Esophagus squamous epithelium (tissue), 5 donors: ENCODE results near the gene GAMT. TPM values are rescaled to one million over a fixed set of nuclear protein-coding genes. Genes with fewer than 3 reads are reported as not detected.

Experiments used
- DNase-seq: peaks from one replicate; lab custom pipeline; 2025; lab: John Stamatoyannopoulos, UW
- H3K27ac ChIP-seq, 4 donors: fragments of 200-600 bp; sonication (generic); one replicate each; pipeline ENCODE4 v1.5.1; 2016 to 2019; ENCODE audit warnings: mild to moderate bottlenecking in 1 of 4
- H3K27me3 ChIP-seq, 4 donors: fragments of 200-600 bp; sonication (generic); 1 replicate in 3 of 4; 2 replicates in 1 of 4; pipeline versions ENCODE4 v1.5.1 to v1.6.0; 2017 to 2021; ENCODE audit warnings: antibody characterized with exemption in 1 of 4
- H3K36me3 ChIP-seq, 3 donors: fragments of 200-600 bp; sonication (generic); one replicate each; pipeline ENCODE4 v1.5.1; 2016 to 2019
- H3K4me1 ChIP-seq, 3 donors: fragments of 200-600 bp; sonication (generic); one replicate each; pipeline ENCODE4 v1.5.1; 2017 to 2019
- H3K4me3 ChIP-seq, 4 donors: fragments of 200-600 bp; sonication (generic); 1 replicate in 3 of 4; 2 replicates in 1 of 4; pipeline ENCODE4 v1.5.1; 2016 to 2019; ENCODE audit warnings: mild to moderate bottlenecking in 2 of 4, moderate library complexity in 1 of 4
- H3K9me3 ChIP-seq, 3 donors: fragments of 200-600 bp; sonication (generic); one replicate each; pipeline ENCODE4 v1.5.1; 2016 to 2019
- POLR2A ChIP-seq, 4 donors: fragments of 450-650 bp; IDR thresholded peaks; one replicate each; pipeline ENCODE4 v1.6.1; 2017; ENCODE audit warnings: antibody characterized with exemption in 4 of 4, mild to moderate bottlenecking in 4 of 4, moderate library complexity in 3 of 4
- WGBS, 2 donors: methylation state at CpG; one replicate each; pipeline ENCODE4 v1.1.5; 2018; 5-methylcytosine and 5-hydroxymethylcytosine counted together
- intact Hi-C: fragments of 100-400 bp; cut with DNase I; formaldehyde crosslinking; loops from one replicate; pipeline ENCODE4 v1.15.0; 2022
- total RNA-seq, 4 donors: library from RNA; depleted of rRNA; stranded (reverse); fragments of >200 nt; gene quantifications; one replicate each; pipeline ENCODE4 v1.1.0, GENCODE V29; 2016
- TF ChIP-seq, protein P1 (sequence below), 6 experiments: fragments of 450-650 bp in 4 of 6; fragments of 200-600 bp in 2 of 6; sonication (generic) in 2 of 6; IDR thresholded peaks; one replicate each; pipeline ENCODE4 v1.5.1; 2016 to 2019; ENCODE audit warnings: antibody characterized with exemption in 6 of 6, mild to moderate bottlenecking in 4 of 6, moderate library complexity in 4 of 6
- donor health status: DM: yes; HTN: yes; CAD: no.

The GAMT gene
- total RNA-seq, 4 donors from 2014 or later = 2.4 to 40.0 (median 13.1) TPM

DNA sequence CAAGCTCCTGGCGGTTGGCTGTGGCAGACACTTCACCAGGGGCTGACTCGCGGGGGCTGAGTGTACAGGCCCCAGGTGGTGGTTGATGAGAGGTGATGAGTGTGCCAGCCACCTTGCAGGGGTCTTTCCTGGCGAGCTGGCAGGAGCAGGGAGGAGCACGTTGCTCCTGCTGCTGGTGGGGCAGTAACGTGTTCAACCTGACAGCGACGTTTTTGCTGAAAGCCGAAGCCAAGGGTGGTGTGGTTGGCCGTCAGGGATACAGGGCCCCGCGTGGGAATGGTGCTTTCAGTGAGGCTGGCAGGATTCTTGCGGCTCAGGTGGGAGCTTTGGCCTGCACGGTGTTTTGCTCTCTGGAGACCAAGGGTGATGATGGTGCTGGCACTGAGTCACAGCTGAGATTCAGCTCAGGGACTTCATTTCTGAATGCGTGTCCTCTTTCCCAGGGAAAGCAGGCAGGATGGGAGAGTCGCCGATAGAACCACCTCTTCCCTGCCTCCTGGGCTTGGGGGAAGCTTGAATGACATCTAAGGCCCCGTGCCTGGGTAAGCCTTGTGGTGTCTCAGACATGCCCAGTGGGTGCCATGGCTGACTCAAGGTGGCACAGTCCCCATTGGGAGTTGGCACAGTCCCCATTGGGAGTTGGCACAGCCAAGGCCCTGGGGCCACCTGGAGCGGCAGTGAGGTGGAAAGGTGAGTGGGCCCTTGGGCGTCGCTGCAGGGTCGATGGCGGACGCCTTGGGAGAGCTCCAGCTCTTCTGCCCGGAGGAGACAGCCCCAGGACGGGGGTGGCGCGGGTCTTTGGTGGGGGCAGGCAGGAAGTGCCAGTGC is 14.9 kb upstream of the GAMT start:
- peak overlapping the region; percentile 85 to 98 (median 93) for H3K27ac ChIP-seq
- intact Hi-C loops = no loop called here
- no peak for DNase-seq
- no peaks in the 10 kb centered on the region for H3K9me3 ChIP-seq
- peaks cover 16 to 63% (median 18%) of the 10 kb centered on the region in 3 donors for H3K36me3 ChIP-seq
- no peak for TF ChIP-seq POLR2A (IDR thresholded peaks at IDR 0.05)
- TF ChIP-seq, protein P1, sequence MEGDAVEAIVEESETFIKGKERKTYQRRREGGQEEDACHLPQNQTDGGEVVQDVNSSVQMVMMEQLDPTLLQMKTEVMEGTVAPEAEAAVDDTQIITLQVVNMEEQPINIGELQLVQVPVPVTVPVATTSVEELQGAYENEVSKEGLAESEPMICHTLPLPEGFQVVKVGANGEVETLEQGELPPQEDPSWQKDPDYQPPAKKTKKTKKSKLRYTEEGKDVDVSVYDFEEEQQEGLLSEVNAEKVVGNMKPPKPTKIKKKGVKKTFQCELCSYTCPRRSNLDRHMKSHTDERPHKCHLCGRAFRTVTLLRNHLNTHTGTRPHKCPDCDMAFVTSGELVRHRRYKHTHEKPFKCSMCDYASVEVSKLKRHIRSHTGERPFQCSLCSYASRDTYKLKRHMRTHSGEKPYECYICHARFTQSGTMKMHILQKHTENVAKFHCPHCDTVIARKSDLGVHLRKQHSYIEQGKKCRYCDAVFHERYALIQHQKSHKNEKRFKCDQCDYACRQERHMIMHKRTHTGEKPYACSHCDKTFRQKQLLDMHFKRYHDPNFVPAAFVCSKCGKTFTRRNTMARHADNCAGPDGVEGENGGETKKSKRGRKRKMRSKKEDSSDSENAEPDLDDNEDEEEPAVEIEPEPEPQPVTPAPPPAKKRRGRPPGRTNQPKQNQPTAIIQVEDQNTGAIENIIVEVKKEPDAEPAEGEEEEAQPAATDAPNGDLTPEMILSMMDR (IDR thresholded peaks at IDR 0.05) = no peak
- H3K4me3 ChIP-seq = peak overlapping the region in 2 of 4 donors; percentile 18 to 50
- H3K4me1 ChIP-seq = peaks cover 57 to 78% (median 57%) of the 10 kb centered on the region in 3 donors
- 29 to 45% methylated on average over 8 to 18 of the region's 28 CpGs for WGBS, 2 donors
- no peaks in the 10 kb centered on the region for H3K27me3 ChIP-seq

DNA sequence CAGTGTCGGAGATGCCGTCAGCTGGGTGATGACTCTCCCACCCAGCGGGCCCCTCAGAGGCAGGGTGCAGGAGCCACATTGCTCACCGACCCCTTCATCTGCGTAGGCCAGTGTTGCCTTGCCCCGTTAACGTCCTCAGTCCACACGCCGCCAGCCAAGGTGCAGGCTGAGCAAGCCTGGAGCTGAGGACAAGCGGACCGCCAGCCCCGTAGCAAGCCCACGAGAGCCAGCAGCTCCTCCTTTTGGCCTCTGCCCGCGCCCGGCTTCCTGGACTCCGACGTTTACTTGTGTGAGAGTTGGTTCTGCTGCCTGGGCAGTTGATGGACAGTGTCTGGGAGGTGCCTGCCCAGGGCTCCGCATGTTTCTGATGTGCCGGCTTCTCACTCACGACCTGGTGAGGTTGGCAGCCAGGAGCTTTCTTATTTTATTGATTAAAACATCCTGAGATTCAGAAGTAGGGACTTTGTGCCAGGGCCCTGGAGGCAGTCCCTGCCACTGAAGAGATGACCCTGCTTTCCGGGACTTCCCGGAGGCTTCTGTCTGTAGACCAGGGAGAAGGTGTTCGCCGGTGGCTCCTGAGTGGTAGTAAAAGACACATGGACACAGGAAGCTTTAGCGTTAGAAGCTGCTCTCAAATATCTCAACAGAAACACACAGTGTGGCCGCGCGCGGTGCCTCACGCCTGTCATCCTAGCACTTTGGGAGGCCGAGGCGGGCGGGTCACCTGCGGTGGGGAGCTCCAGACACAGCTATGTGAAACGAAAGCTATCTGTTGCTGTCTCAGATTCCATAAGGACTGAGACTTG is 11.9 kb upstream of the GAMT start:
- DNase-seq = no peak
- peak overlapping the region; percentile 40 to 98 (median 89) for H3K27ac ChIP-seq

DNA sequence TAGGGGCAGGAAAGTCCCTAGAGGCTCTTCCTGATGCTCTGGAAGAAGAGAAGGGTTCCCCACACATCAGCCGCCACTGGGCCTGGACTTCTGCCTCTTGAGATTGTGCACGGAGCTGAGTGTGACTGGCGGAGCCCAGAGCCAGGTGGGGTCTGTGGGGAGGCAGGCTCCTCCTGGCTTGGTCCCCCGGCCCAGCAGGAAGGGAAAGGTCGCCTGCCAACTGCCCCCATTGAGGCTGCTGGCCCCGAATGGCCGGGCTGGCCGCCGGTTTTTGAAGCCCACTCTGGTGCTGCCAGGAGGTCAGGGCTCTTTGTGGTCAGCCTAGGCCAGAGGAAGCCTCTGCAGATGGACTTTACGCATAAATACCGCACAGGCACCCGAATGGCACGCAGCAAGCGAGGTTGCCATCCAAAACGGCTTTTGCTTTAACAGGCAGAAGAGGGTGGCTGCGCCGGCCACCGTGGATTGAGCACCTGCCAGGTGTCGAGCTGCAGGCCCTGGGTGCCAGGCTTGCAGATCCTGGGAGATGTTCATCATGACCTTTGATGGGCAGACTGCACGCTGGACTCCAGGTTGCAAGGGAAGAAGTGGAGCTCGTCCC is 11.1 kb upstream of the GAMT start:
- TF ChIP-seq POLR2A (IDR thresholded peaks at IDR 0.05) = no peak
- TF ChIP-seq, protein P1 (IDR thresholded peaks at IDR 0.05) = no peak
- 70% methylated on average over 9 of the region's 21 CpGs; no CpG with 5 or more reads in 1 of the 2 donors for WGBS, 2 donors
- Histone ChIP-seq H3K36me3 (peaks cover 0 to 25% (median 0%) of the 10 kb centered on the region in 3 donors), H3K27ac (peak overlapping the region; percentile 5 to 100 (median 78)), H3K27me3 (no peaks in the 10 kb centered on the region), H3K4me1 (peaks cover 79 to 90% (median 82%) of the 10 kb centered on the region in 3 donors), H3K9me3 (no peaks in the 10 kb centered on the region), H3K4me3 (no peak overlapping the region)
- DNase-seq = no peak
- intact Hi-C loops = no loop called here

More for the DNA sequence above, 11.9 kb upstream of the GAMT start:
- 65 to 73% methylated on average over 29 to 30 of the region's 36 CpGs for WGBS, 2 donors
- Histone ChIP-seq H3K27me3 (no peaks in the 10 kb centered on the region), H3K9me3 (no peaks in the 10 kb centered on the region), H3K4me1 (peaks cover 81 to 98% (median 82%) of the 10 kb centered on the region in 3 donors), H3K4me3 (no peak overlapping the region), H3K36me3 (peaks cover 0 to 33% (median 0%) of the 10 kb centered on the region in 3 donors)
- intact Hi-C loops = no loop called here
- TF ChIP-seq, protein P1 (IDR thresholded peaks at IDR 0.05) = no peak
- no peak for TF ChIP-seq POLR2A (IDR thresholded peaks at IDR 0.05)

DNA sequence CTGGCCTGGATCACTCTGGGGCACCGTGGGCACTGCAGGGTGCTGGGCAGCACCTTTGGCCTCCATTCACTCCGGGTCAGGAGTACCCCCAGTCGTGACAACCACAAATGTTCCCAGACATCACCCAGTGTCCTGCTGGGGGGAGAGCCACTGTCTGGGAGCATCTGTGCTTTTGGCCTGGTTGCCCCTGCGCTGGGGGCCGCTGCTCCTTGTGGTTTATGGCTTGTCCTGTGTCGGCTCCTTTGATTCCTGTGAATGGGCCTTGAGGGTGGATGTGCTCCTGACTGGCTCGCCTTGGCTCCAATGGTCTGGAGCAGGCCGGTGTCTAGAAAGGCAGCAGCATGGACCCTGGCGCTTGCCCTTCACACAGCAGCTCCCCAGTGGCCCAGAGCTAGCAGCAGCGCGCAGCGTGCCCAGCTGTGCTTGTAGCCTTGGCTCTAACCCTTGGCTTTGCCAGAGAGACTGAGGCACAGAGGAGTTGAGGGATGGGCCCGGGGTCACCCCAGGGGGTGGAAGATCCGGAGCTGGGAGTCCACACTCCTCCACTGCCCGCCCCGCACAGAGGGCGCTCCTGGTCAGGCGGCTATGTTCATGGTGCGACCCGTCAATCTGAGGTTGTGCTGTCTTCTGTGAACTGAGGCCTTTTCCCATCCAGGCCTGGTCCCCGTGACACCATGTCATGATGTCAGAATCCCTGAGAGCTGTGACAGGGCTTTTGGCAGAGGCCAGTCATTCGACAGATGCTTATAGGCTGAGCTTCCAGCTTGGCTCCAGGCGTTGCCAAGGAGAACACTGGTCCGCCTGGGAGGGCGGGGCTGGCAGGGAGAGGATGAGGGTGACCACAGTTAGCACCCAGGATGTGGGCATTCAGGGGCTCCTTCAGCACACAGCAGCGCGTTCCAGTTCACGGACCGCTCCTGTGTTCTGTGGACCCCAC is 10.2 kb upstream of the GAMT start:
- peaks cover 73 to 87% (median 77%) of the 10 kb centered on the region in 3 donors for H3K4me1 ChIP-seq
- peaks cover 0 to 21% (median 0%) of the 10 kb centered on the region in 3 donors for H3K36me3 ChIP-seq
- WGBS, 2 donors = 65 to 73% methylated on average over 2 to 16 of the region's 29 CpGs
- no peak for DNase-seq
- H3K27ac ChIP-seq = peak overlapping the region; percentile 57 to 100 (median 98)
- H3K9me3 ChIP-seq = no peaks in the 10 kb centered on the region
- H3K4me3 ChIP-seq = peak overlapping the region in 1 of 4 donors; percentile 25
- intact Hi-C loops = no loop called here
- no peaks in the 10 kb centered on the region for H3K27me3 ChIP-seq
- TF ChIP-seq, protein P1 (IDR thresholded peaks at IDR 0.05) = no peak
- no peak for TF ChIP-seq POLR2A (IDR thresholded peaks at IDR 0.05)
